HepG2 (cell line): ENCODE measurements around the gene RSPH1. TPM values are rescaled to one million over a fixed set of nuclear protein-coding genes. Genes with fewer than 3 reads are reported as not detected.

Experiments
- ASH2L ChIP-seq: fragments of 300-600, 200-600 bp; sonication (generic); IDR thresholded peaks from 2 replicates; pipeline ENCODE4 v1.7.0; 2017; ENCODE audit warnings: low read depth, mild to moderate bottlenecking, moderate library complexity, mixed read lengths, low read length; ENCODE audit not compliant: insufficient read length
- E2F5 ChIP-seq: sonication (generic); formaldehyde crosslinking; conservative IDR thresholded peaks from 2 replicates; pipeline ENCODE4 v1.4.0; 2020; ENCODE audit warnings: missing genetic modification reagents
- MLLT10 ChIP-seq: sonication (generic); formaldehyde crosslinking; IDR thresholded peaks from 2 replicates; pipeline ENCODE4 v1.4.0; 2020; ENCODE audit warnings: missing genetic modification reagents
- NFIC ChIP-seq: IDR thresholded peaks from 2 replicates; pipeline ENCODE4 v1.6.1; 2012; ENCODE audit warnings: mild to moderate bottlenecking, low read length, inconsistent platforms
- ZBTB34 ChIP-seq: sonication (generic); formaldehyde crosslinking; IDR thresholded peaks from 2 replicates; pipeline ENCODE4 v1.8.0; 2022; ENCODE audit warnings: mild to moderate bottlenecking, missing genetic modification reagents
- ZHX2 ChIP-seq, 2 experiments: sonication (generic) in 1 of 2; formaldehyde crosslinking in 1 of 2; IDR thresholded peaks; 2 replicates each; pipeline versions ENCODE4 v1.6.1 to v1.9.0; 2014 to 2022; ENCODE audit warnings: antibody characterized with exemption in 1 of 2, borderline replicate concordance in 1 of 2, inconsistent platforms in 1 of 2, low read depth in 1 of 2, missing genetic modification reagents in 1 of 2
- ZNF549 ChIP-seq: sonication (generic); formaldehyde crosslinking; IDR thresholded peaks from 2 replicates; pipeline ENCODE4 v1.5.0; 2020; ENCODE audit warnings: missing genetic modification reagents
- ZNF670 ChIP-seq: sonication (generic); formaldehyde crosslinking; IDR thresholded peaks from 2 replicates; pipeline ENCODE4 v1.8.0; 2022; ENCODE audit warnings: mild to moderate bottlenecking, missing genetic modification reagents, borderline replicate concordance
- ZNF770 ChIP-seq: sonication (generic); formaldehyde crosslinking; IDR thresholded peaks from 2 replicates; pipeline ENCODE4 v1.5.0; 2020; ENCODE audit warnings: mild to moderate bottlenecking, missing genetic modification reagents
- ZSCAN5A ChIP-seq: sonication (generic); formaldehyde crosslinking; IDR thresholded peaks from 2 replicates; pipeline ENCODE4 v1.8.0; 2022; ENCODE audit warnings: mild to moderate bottlenecking, missing genetic modification reagents, borderline replicate concordance
- polyA plus RNA-seq, 8 experiments: library from polyadenylated mRNA; depleted of rRNA in 3 of 8; stranded (reverse) in 7 of 8; unstranded in 1 of 8; fragments of >200 nt; fragmentation: Illumina TruSeq in 4 of 8; extraction: Trizol in 4 of 8; gene quantifications; 2 replicates each; pipeline versions ENCODE4 v1.2.1 to v1.2.3, GENCODE V29; 2011 to 2016; ENCODE audit warnings: low read depth in 4 of 8, missing spikeins in 1 of 8, mixed read lengths in 1 of 8; ENCODE audit not compliant: insufficient read depth in 1 of 8
- total RNA-seq, 5 experiments: library from RNA; depleted of rRNA; stranded (reverse); fragments of >200 nt; fragmentation: Illumina TruSeq; extraction: Trizol; gene quantifications; 2 replicates each; pipeline ENCODE4 v1.2.3, GENCODE V29; 2016; ENCODE audit warnings: low read depth in 1 of 5

RSPH1 gene
- total and polyA plus RNA-seq, 2 of the 13 experiments (the other 11 are each of a cell fraction or from before 2014, with no cell fraction given), result not detected

GRCh38 chr21:42433946-42434551 is 62.0 kb downstream of the RSPH1 start (continued):
- TF ChIP-seq ZHX2 (IDR thresholded peaks at IDR 0.05; ENCODE audit: low read depth) (no peak), ZHX2 (CRISPR knock-in tag; IDR thresholded peaks at IDR 0.05; ENCODE audit: borderline replicate concordance) (no peak), ZSCAN5A (CRISPR knock-in tag) (no peak), NFIC (no peak), MLLT10 (CRISPR knock-in tag) (no peak), E2F5 (CRISPR knock-in tag) (no peak), ZBTB34 (no peak), ASH2L (no peak), ZNF549 (CRISPR knock-in tag) (no peak), ZNF770 (no peak), ZNF670 (CRISPR knock-in tag) (no peak)
